ENCODE measurements around the gene CD82. TPM values are rescaled to one million over a fixed set of nuclear protein-coding genes. Genes with fewer than 3 reads are reported as not detected.

The CD82 gene
- total RNA-seq, 3 donors from 2014 or later, result 12.0 to 40.4 (median 38.0) TPM

DNA sequence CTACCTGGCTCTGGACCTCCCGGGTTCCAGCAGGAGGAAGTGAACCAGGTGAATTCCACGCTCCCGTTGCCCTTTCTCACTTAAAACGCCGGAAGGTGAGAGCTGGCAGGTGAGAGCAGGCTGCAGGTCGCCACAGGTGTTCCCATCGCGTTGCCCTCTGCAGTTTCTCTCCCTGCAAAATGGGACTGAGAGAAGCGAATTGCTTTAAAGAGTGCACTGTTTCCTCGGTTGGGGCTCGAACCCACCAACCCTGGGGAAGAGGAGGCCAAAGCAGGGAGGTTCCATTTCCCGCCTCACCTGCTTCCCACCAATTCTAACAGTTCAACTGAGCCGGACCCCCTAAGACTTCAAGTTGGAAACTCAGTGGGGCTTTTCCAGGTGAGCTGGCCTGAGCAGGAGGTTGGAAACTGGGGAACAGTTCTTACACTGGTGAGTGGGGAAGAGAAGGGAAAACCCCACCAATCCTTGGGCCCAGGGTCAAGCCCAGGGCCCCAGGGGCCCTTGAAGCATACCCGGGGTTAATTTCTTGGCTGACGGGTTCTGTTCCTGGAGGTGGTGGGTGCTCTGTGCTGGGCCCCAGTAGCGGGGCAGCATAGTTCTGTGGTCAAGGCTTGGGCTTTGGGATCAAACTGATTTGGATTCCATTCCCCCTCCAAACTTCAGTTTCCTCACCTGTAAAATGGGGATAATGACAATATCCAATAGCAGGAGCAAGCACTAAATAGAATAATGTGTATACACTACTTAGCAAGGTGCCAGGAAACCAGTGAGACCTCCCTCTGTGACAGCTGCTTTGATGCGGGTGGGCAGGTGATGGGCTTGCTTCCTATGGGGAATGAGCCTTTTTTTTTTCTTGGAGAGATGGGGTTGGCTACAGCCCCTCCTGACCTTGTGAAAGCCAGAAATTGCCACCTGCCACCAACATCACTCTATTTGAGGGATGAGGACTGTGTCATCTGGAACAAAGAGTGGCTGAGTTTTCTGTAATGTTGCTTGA is 788 bp downstream of the CD82 start:
- intact Hi-C loops (cut with DNase I; ENCODE audit: low total_unique reads), result no loop called here
- no peaks in the 10 kb centered on the region for H3K9me3 ChIP-seq
- TF ChIP-seq POLR2AphosphoS5 (IDR thresholded peaks at IDR 0.05) (no peak), POLR2A (IDR thresholded peaks at IDR 0.05) (no peak)
- TF ChIP-seq, protein P1, sequence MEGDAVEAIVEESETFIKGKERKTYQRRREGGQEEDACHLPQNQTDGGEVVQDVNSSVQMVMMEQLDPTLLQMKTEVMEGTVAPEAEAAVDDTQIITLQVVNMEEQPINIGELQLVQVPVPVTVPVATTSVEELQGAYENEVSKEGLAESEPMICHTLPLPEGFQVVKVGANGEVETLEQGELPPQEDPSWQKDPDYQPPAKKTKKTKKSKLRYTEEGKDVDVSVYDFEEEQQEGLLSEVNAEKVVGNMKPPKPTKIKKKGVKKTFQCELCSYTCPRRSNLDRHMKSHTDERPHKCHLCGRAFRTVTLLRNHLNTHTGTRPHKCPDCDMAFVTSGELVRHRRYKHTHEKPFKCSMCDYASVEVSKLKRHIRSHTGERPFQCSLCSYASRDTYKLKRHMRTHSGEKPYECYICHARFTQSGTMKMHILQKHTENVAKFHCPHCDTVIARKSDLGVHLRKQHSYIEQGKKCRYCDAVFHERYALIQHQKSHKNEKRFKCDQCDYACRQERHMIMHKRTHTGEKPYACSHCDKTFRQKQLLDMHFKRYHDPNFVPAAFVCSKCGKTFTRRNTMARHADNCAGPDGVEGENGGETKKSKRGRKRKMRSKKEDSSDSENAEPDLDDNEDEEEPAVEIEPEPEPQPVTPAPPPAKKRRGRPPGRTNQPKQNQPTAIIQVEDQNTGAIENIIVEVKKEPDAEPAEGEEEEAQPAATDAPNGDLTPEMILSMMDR (IDR thresholded peaks at IDR 0.05), result no peak
- no peak for DNase-seq (ENCODE audit: low spot score in 2 of 2)
- H3K27ac ChIP-seq, result peak overlapping the region; percentile 98 to 99
- H3K27me3 ChIP-seq, result no peaks in the 10 kb centered on the region
- peaks cover 13 to 30% of the 10 kb centered on the region in 2 donors for H3K4me1 ChIP-seq
- peak overlapping the region; percentile 46 to 82 (median 69) for H3K4me3 ChIP-seq
- H3K36me3 ChIP-seq, result no peaks in the 10 kb centered on the region

DNA sequence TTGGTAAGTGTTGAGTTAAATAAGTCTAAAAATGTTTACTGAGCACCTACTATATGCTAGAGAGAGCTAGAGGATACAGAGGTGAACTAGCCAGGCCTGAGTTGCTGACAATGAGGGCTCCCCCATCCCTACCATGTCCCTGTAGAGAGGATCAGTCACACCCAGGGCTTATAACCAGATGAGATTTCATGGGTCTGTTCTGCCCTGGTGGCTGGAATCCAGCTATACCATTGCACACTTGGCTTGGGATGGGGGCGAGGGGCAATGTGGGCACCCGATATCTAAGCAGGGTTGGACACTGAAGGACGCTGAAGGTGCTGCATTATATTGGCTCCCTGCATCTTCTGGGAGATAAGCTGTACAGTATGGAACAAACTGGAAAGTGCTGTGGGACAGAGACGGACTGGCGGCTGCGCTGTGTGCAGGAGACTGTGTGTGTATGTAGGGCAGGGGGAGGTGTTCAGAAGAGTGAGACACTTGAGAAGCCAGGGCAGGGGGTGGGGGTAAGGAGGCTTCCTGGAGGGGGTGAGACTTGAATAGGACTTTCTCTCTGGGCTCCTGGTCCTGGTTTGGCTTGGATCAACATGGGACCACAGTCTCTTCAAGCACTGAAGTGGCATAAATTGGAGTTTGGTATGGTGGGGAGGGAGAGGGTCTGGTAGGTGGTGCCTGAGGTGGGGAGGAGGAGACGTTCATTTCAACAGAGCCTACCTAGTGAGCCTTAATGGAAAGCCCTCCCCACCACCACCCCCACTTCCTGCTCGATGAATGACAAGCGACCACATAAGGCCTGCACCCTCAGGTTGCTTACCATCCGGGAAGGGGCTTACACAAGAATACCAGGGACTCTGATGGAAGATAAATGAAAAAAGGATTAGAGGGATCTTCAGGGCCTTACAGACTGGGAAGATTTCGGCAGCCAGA is 1.8 kb downstream of the CD82 start:
- H3K36me3 ChIP-seq, result no peaks in the 10 kb centered on the region
- H3K27ac ChIP-seq, result peak overlapping the region; percentile 90 to 99
- intact Hi-C loops (cut with DNase I; ENCODE audit: low total_unique reads), result no loop called here
- peaks cover 13 to 30% of the 10 kb centered on the region in 2 donors for H3K4me1 ChIP-seq
- peak overlapping the region in 2 of 3 donors; percentile 69 to 82 for H3K4me3 ChIP-seq
- no peaks in the 10 kb centered on the region for H3K27me3 ChIP-seq
- H3K9me3 ChIP-seq, result no peaks in the 10 kb centered on the region
- DNase-seq (ENCODE audit: low spot score in 2 of 2), result no peak
- TF ChIP-seq POLR2A (IDR thresholded peaks at IDR 0.05) (no peak), POLR2AphosphoS5 (IDR thresholded peaks at IDR 0.05) (no peak)
- TF ChIP-seq, protein P1 (IDR thresholded peaks at IDR 0.05), result no peak

DNA sequence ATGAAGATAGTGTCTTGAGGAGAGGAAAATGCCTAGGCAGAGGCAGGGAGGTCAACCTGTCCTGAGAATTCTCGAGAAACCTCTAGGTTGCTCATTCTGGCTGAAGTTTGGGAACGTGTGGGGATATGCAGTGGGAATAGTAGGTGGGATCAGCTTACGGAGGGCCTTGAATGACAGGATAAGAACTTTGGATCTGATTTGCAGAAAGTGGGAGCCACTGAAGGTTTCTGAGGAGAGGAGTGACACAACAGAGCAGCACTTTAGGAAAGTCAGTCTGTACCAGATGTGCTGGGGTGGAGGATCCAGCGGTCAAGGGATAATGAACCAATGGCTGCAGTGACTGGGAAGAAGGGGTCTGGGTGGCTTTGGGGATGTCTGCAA is 2.4 kb downstream of the CD82 start:
- H3K27me3 ChIP-seq, result no peaks in the 10 kb centered on the region
- H3K4me3 ChIP-seq, result no peak overlapping the region
- no peaks in the 10 kb centered on the region for H3K9me3 ChIP-seq
- no peaks in the 10 kb centered on the region for H3K36me3 ChIP-seq
- no peak for DNase-seq (ENCODE audit: low spot score in 2 of 2)
- TF ChIP-seq POLR2A (IDR thresholded peaks at IDR 0.05), result no peak
- TF ChIP-seq, protein P1 (IDR thresholded peaks at IDR 0.05), result no peak
- no peak for TF ChIP-seq POLR2AphosphoS5 (IDR thresholded peaks at IDR 0.05)
- peaks cover 13 to 30% of the 10 kb centered on the region in 2 donors for H3K4me1 ChIP-seq
- intact Hi-C loops (cut with DNase I; ENCODE audit: low total_unique reads), result no loop called here
- H3K27ac ChIP-seq, result peak overlapping the region in 1 of 2 donors; percentile 90

DNA sequence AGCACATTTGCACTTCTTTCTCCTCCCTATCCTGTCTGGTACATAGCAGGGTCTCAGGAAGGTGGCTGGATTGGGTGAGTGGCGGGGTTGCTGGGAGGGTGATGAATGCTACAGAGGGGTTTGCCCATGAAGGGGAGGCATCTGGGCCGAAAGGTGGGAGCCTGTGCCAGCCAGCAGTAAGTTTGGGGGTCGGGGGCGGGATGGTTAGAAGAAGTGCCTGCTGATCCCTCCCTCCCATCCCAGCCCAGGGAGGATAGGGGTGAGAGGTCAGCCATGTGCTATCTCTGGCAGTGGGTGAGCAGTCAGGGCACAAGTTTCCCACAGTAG is 2.8 kb downstream of the CD82 start:
- peaks cover 13 to 26% of the 10 kb centered on the region in 2 donors for H3K4me1 ChIP-seq
- no peak for TF ChIP-seq POLR2AphosphoS5 (IDR thresholded peaks at IDR 0.05)
- TF ChIP-seq, protein P1 (IDR thresholded peaks at IDR 0.05), result no peak
- no peak for TF ChIP-seq POLR2A (IDR thresholded peaks at IDR 0.05)

More for the DNA sequence above, 2.8 kb downstream of the CD82 start:
- no peaks in the 10 kb centered on the region for H3K36me3 ChIP-seq
- no peaks in the 10 kb centered on the region for H3K9me3 ChIP-seq
- intact Hi-C loops (cut with DNase I; ENCODE audit: low total_unique reads), result no loop called here
- DNase-seq (ENCODE audit: low spot score in 2 of 2), result no peak
- peak overlapping the region; percentile 65 to 90 for H3K27ac ChIP-seq
- H3K27me3 ChIP-seq, result no peaks in the 10 kb centered on the region
- no peak overlapping the region for H3K4me3 ChIP-seq

Data from breast epithelium (tissue), 4 donors.